K562 treated with DMSO at 1 percent for 48 hours (cell line): Measurements from ENCODE around the gene TAS2R31. TPM values are rescaled to one million over a fixed set of nuclear protein-coding genes. Genes with fewer than 3 reads are reported as not detected.

Experiments used
- total RNA-seq: library from RNA; unstranded; fragments of 300-600 nt; gene quantifications from 2 replicates; pipeline ENCODE4 v1.2.3, GENCODE V29; 2022; ENCODE audit warnings: low replicate concordance; ENCODE audit errors: extremely low read depth

TAS2R31 gene, protein sequence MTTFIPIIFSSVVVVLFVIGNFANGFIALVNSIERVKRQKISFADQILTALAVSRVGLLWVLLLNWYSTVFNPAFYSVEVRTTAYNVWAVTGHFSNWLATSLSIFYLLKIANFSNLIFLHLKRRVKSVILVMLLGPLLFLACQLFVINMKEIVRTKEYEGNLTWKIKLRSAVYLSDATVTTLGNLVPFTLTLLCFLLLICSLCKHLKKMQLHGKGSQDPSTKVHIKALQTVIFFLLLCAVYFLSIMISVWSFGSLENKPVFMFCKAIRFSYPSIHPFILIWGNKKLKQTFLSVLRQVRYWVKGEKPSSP
- not detected in 2 replicates for total RNA-seq

DNA sequence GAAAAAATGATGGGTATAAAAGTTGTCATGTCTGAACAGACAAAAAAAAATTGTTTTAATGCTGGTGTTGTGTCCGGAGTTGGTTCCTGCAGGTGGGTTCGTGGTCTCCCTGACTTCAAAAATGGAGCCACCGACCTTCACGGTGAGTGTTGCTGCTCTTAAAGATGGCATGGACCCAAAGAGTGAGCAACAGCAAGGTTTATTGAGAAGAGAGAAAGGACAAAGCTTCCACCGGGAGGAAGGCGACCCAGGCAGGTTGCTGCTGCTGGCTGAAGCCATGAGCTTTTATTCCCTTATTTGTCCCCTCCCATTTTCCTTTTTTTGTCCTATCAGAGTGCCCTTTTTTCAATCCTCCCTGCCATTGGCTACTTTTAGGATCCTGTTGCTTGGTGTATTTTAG is at the start of gene TAS2R31:
TAS2R31 (minus strand) TSS at position 101 of the 400 bp plus-strand sequence; CDS start at position 29, 72 bp downstream.

DNA sequence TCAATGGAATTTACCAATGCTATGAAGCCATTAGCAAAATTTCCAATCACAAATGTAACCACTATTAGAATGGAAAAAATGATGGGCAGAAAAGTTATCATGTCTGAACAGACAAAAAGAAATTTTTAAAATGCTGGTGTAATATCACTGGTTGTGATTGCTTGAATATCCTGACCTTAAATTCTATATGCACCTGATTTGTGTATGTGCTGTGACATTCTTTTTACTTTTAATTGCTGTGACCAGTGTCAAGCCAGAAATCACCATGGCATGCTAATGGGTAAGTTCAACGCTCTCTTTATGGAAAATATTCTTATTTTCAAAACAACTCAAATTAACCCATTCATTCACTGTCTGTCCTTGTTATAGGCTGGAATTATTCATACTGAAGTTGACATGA is 31.0 kb upstream of the TAS2R31 start, which contains the start of gene TAS2R46:
TAS2R46 (minus strand) TSS at position 101 of the 400 bp plus-strand sequence; CDS start at position 101, 0 bp downstream.

DNA sequence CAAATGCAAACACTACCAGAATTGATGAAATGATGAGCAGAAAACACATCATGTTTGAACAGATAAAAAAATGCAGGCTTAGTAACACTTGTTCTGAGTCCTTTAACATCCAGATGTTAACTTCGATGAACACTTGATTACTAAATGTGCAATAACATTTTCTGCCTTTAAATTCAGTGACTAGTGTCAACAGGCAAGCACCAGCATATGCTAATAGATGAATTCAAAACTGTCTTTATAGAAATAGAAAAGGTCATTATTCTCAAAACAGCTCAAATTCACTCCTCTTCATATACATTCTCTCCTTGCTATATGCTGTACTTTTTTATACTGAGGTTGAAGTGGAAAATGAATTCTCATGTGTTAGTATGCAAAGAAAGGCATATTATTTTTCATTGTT is 8.7 kb downstream of the TAS2R31 start, which contains the start of gene TAS2R19:
TAS2R19 (minus strand) TSS at position 101 of the 400 bp plus-strand sequence; CDS start at position 52, 49 bp downstream.

DNA sequence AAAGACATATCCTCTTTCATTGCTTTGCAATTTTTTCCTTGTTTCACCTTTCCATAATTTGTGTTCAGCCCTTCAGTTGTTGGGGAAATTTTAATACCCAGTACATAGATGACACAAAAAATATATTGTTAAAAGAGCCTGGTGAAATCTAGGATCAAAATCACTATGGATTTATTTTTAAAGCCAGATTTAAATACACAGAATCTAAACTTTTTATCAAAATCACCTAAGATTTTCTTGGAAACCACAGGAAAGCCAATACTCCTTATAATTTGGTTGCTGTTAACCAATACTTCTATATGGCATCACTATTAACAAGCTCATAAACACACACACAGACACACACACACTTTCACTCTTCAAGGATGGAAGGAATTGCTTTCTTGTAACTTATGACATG is 33.0 kb downstream of the TAS2R31 start, which contains the start of gene TAS2R20:
TAS2R20 (minus strand) TSS at position 101 of the 400 bp plus-strand sequence. CDS start 429 bp downstream, outside the sequence.

DNA sequence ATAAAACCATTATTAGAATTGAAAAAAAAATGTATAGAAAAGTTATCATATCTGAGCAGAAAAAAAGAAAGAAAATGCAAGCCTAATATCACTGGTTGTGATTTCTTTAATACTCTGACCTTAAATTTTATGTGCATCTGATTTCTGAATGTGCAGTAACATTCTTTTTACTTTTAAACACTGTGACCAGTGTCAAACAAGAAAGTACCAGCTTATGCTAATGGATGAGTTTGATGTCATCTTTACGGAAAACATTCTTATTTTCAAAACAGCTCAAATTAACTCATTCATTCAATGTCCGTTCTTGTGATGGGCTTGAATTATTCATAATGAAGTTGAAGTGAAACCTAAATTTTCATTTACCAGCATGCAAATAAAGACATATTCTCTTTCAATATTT is 44.4 kb downstream of the TAS2R31 start, which contains the start of gene TAS2R50:
TAS2R50 (minus strand) TSS at position 101 of the 400 bp plus-strand sequence; CDS start at position 49, 52 bp downstream.

Other genes starting within 250 kb of the TAS2R31 start
- not detected in 2 replicates for gene TAS2R7, start 228.8 kb downstream of the TAS2R31 start, total RNA-seq
- not detected in 2 replicates for gene TAS2R8, start 224.1 kb downstream of the TAS2R31 start, total RNA-seq
- gene TAS2R9, start 221.2 kb downstream of the TAS2R31 start, total RNA-seq: not detected in 2 replicates
- gene TAS2R10, start 205.0 kb downstream of the TAS2R31 start, total RNA-seq: not detected in 2 replicates
- not detected in 2 replicates for gene PRR4, start 181.9 kb downstream of the TAS2R31 start, total RNA-seq
- gene PRH1, start 147.2 kb downstream of the TAS2R31 start, total RNA-seq: not detected in 2 replicates
- not detected in 2 replicates for gene TAS2R13, start 121.8 kb downstream of the TAS2R31 start, total RNA-seq
- not detected in 2 replicates for gene PRH2, start 102.2 kb downstream of the TAS2R31 start, total RNA-seq
- not detected in 2 replicates for gene TAS2R14, start 92.1 kb downstream of the TAS2R31 start, total RNA-seq
- gene TAS2R50, start 44.5 kb downstream of the TAS2R31 start, total RNA-seq: not detected in 2 replicates
- gene TAS2R20, start 33.1 kb downstream of the TAS2R31 start, total RNA-seq: not detected in 2 replicates
- gene TAS2R19, start 8.8 kb downstream of the TAS2R31 start, total RNA-seq: not detected in 2 replicates
- gene TAS2R46, start 30.9 kb upstream of the TAS2R31 start, total RNA-seq: not detected in 2 replicates
- gene TAS2R43, start 60.9 kb upstream of the TAS2R31 start, total RNA-seq: not detected in 2 replicates
- gene TAS2R30, start 103.2 kb upstream of the TAS2R31 start, total RNA-seq: not detected in 2 replicates
- gene SMIM10L1, start 139.8 kb upstream of the TAS2R31 start, total RNA-seq: not detected in 2 replicates
- gene TAS2R42, start 155.5 kb upstream of the TAS2R31 start, total RNA-seq: not detected in 2 replicates
- not detected in 2 replicates for gene PRB3, start 238.3 kb upstream of the TAS2R31 start, total RNA-seq